Femur (tissue), 1 donor: ENCODE data around the gene GART.
"Not testable (repeated sequence)": the region's sequence is repeated elsewhere in the genome, so short reads cannot be mapped to it uniquely, and the experiment has no call there.

ENCODE experiments used
- DNase-seq: peaks from one replicate; pipeline ENCODE4 v3.0.0-alpha.2; 2017

Gene GART

DNA sequence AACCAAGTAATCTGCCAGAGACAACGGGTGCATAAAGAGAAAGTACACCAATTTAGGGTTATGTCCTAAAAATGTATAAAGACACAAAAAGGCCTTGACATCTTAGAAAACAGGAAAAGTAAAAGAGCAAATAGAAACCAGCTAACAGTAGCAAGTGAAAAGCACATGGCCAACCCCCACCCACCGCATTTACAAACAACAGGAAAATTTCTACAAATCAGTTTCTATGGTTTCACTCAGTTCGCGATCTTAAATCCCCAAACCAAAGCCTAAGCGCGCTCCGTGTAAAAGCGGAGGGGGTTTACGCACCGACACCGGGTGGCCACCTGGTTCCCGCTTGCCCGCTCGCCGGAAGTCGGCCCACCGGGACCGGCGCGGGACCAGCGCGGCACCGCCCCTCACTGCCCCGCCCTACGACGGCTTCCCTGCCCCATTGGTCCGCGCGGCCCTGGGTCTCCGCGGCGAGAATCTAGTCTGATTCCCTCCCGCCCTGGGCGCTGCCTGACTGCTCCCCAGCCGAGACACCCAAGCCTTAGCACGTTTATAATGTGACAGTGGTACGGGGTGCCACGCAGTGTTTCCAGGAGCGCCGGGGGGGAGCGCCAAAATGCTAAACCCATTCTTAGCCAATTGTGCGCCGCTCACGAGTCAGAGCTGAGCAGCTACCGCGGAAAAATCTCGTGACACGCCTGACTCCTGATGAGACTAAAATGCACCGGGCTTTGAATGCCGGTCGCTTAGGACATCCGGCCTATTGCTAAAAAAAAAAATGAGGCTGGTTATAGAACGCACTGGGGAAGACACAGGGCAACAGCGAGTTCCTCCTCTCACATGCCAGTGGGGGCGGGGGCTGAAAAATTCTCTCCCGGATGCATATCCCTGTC is at the start of gene GART:
Gene GART, minus strand, starts transcription at position 362 of the 884 bp plus-strand sequence. CDS start 2,802 bp downstream, outside the sequence.
- peak; percentile 91 for DNase-seq

- peak; percentile 94 for DNase-seq
Observed at GRCh38 chr21:33588485-33589335, 46.8 kb upstream of the GART start, which contains the start of gene DONSON. DONSON (minus strand) TSS chr21:33588684; CDS start chr21:33588641, 43 bp downstream.

- DNase-seq, result peak; percentile 69
Observed at GRCh38 chr21:33587792-33588484, 46.0 kb upstream of the GART start.

DNA sequence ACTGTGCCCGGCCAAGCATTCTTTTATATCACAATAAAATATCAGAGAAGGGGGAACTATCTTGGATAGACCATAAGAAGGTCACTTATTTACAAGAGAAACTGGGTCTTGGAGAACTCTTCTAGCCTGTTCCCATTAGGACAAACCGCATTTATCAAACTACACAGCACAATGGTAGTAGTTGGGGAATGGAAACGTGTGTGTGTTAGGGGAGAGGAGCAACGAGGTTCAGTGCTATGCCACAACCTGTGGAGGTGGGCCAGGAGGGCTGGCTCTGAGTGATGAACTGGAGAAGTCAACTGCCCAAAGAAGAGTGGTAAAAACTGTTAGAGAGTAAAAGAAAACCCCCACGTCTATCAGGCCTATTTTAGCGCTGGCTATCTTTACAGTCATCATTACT is 45.0 kb upstream of the GART start:
- no peak for DNase-seq

DNA sequence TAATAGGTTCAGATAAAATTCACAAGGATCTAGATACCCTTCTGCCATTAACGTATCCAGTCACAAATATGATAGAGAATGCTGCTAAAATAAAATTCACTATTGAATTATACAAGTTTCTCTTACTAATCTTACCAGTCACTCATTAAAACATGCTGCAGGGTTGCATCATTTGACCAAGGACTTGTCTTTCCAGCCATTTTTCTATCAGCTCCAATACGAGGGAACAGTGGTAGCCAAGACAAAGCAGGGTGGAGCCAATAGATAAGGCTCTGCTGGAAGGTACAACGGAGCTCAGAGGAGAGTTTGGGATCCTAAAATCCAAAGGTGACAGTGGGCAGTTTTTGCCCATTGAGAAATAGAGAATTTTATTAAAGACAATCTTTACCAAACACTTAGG is 42.5 kb upstream of the GART start:
- no peak for DNase-seq

- no peak for DNase-seq
Observed at GRCh38 chr21:33578959-33579542, 37.1 kb upstream of the GART start.

GRCh38 chr21:33578214-33578613 is 36.3 kb upstream of the GART start:
- no peak for DNase-seq

DNA sequence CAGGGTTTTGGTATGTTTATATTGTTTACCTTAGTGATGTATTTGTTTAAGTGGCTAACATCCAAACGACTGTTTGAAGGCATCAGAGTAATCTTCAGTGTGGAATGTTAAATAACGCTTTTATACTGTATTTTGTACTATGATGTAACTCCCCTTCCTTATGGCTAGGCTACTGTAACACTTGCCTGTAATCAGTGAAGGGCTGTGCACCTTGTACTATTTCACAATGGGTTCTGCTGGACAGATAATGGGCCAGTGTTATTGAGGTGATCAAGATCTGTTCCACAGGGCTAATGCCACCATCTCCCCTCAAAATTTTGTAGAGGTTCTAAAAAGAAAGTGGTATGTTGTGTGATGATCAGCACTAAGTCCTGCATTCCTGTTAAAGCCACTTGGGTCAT is 34.8 kb upstream of the GART start:
- not testable (repeated sequence) for DNase-seq

DNA sequence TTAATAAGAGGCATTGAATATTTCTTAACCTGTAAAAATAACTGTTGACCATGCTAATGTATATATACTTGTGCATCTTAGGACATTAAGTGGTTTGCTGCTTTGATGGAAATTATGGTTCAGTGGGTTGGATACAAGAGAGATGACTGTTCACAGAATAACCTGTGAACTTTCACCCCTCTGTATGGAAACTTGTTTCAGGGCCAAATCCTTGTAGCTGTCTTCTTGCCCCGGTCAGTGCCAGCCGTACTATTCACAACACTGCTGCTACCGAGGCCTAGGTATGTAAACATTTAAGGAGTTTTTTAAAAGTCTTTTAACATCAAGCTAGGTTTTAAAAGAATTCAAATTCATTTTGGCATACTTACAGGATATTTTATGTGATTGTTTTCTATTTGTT is 30.4 kb upstream of the GART start:
- DNase-seq, result no peak

- no peak for DNase-seq
Observed at GRCh38 chr21:33569991-33570390, 28.1 kb upstream of the GART start.

GRCh38 chr21:33568448-33568847 is 26.5 kb upstream of the GART start:
- DNase-seq, result no peak

DNA sequence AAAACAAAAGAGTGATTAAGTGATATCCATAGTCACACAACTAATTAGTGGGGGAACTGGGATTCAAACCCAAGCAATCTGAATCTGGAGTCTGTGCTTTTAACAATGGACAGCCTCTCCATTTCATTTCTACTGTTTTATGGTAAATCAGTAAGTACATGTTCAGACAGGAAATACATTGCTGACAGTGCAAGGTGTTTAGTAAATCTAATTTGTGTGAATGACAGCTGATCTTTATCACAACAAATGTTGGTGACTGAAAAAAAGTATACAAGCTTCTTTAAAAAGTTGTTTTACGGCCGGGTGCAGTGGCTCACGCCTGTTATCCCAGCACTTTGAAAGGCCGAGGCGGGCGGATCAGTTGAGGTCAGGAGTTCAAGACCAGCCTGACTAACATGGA is 26.0 kb upstream of the GART start:
- no peak for DNase-seq

GRCh38 chr21:33566514-33566913 is 24.6 kb upstream of the GART start:
- DNase-seq, result no peak

DNA sequence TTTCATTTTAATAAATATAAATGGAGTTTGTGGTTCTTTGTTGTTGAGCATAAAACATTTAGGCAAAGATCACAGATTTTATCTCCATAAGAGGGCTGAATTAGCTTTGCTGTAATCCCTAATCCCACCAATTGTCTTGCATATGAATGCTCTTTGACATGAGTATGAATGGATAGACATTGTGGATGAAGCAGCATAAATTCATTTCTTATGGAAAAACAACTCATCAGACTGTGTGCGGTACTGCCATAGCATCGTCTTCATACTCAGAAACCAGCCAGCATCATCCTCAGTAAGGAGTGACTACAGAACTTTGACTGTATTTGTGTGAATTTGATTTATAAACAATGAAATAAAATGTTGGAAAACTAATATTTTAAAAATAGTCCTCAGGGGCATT is 20.5 kb upstream of the GART start:
- no peak for DNase-seq

DNA sequence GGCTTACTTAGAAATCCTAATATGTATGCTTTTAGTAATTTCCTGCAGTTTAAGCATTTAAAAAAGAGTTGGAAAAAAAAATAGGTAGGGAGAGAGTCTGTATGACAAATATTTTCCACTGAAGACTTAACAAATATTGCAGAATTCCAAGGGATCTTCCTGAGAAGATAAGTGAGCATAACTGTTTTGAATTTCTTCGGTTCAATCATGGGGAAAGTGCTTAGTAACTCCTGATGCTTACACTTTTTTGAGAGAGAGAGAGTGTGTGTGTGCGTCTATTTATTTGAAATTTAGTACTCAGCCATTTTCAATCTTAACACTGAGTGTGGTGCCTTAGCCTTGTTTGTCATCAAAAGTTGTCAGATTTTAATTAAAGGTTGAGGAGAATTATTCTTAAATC is 19.5 kb upstream of the GART start:
- no peak for DNase-seq

GRCh38 chr21:33560965-33561364 is 19.0 kb upstream of the GART start:
- no peak for DNase-seq

- no peak for DNase-seq
Observed at GRCh38 chr21:33559813-33560212, 17.9 kb upstream of the GART start.

DNA sequence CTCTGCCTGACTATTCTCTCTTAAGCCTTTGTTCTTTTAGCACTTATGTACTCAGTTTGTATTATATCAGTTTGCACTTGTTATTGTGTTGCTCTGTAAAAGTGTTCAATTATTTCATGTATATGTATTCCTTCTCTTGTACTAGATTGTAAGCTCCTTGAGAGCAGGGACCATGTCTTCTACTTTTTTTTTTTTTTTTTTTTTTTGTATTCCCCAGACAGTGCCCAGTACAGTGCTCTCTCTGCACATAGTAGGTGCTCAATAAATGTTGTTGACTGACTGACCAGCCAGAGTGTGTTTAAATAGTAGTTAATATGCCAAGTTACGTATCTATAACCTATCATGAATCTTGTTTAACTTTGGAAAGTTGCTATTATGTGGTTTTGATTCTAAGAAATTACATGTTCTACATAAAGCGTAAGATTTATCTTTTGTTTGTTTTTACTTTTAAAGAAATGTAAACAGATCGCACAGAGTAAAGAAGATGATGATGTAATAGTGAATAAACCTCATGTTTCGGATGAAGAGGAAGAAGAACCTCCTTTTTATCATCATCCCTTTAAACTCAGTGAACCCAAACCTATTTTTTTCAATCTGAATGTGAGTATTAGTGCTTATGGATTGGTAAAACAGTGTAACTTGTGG is 17.0 kb upstream of the GART start:
- no peak for DNase-seq

- DNase-seq, result no peak
Observed at GRCh38 chr21:33557447-33557846, 15.5 kb upstream of the GART start.

DNA sequence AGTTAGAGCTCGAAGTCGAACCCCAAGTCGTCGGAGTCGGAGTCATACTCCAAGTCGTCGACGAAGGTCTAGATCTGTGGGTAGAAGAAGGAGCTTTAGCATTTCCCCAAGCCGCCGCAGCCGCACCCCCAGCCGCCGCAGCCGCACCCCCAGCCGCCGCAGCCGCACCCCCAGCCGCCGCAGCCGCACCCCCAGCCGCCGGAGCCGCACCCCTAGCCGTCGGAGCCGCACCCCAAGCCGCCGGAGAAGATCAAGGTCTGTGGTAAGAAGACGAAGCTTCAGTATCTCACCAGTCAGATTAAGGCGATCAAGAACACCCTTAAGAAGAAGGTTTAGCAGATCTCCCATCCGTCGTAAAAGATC is 13.0 kb upstream of the GART start:
- no peak for DNase-seq

- DNase-seq, result no peak
Observed at GRCh38 chr21:33554236-33554981, 12.5 kb upstream of the GART start.
